ENCODE measurements around the gene CXCR5. TPM values are rescaled to one million over a fixed set of nuclear protein-coding genes. Genes with fewer than 3 reads are reported as not detected.
A peak's percentile ranks its signal among the peaks of the same experiment; 100 is the strongest.

CXCR5 gene
- total RNA-seq, 2 donors from 2014 or later = not detected

DNA sequence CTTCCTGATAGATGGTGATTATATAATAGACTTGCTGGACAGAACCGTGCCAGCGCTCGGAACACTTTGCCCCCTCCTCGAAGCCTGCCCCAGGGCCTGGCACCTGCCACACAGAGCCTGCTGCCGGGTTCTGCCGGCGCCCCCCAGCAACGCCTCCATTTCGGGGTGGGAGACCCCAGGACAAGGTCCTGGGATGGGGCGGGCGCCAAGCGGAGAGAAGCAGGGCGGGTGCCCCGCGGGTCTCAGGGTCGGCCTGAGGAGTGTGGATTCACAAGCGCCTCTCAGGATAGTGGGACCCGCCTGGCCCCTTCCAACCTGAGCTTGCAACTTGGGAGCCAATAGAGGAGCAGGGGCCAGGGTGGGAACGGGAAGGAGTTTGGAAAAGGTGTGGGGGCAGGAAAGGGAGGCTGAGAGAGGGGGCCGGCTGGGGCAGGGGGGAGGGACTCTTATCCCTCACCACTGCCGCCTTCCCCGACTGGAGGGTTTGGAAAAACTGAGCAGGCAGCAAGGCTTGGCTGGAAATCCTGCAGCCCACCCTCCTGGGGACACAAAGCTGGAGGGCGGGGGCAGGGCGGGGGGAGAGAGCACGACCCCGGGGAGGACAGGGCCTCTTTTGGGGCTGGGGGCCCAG lies 45.3 kb downstream of the CXCR5 start:
- no peak for DNase-seq (ENCODE audit: low spot score)
- Histone ChIP-seq H3K27ac (peak overlapping the region; percentile 93 to 99), H3K36me3 (no peaks in the 10 kb centered on the region), H3K27me3 (replicated peaks; ENCODE audit: insufficient read depth) (no peaks in the 10 kb centered on the region), H3K9me3 (no peaks in the 10 kb centered on the region), H3K4me1 (ENCODE audit: control insufficient read depth in 1 of 2, low read depth in 2 of 2) (peaks cover 12 to 47% of the 10 kb centered on the region in 2 donors), H3K4me3 (peak overlapping the region; percentile 96)
- no peak for ATAC-seq (ENCODE audit: insufficient number of reproducible peaks, low FRiP score, low read depth)
- TF ChIP-seq, protein P1, sequence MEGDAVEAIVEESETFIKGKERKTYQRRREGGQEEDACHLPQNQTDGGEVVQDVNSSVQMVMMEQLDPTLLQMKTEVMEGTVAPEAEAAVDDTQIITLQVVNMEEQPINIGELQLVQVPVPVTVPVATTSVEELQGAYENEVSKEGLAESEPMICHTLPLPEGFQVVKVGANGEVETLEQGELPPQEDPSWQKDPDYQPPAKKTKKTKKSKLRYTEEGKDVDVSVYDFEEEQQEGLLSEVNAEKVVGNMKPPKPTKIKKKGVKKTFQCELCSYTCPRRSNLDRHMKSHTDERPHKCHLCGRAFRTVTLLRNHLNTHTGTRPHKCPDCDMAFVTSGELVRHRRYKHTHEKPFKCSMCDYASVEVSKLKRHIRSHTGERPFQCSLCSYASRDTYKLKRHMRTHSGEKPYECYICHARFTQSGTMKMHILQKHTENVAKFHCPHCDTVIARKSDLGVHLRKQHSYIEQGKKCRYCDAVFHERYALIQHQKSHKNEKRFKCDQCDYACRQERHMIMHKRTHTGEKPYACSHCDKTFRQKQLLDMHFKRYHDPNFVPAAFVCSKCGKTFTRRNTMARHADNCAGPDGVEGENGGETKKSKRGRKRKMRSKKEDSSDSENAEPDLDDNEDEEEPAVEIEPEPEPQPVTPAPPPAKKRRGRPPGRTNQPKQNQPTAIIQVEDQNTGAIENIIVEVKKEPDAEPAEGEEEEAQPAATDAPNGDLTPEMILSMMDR (IDR thresholded peaks at IDR 0.05) = no peak

DNA sequence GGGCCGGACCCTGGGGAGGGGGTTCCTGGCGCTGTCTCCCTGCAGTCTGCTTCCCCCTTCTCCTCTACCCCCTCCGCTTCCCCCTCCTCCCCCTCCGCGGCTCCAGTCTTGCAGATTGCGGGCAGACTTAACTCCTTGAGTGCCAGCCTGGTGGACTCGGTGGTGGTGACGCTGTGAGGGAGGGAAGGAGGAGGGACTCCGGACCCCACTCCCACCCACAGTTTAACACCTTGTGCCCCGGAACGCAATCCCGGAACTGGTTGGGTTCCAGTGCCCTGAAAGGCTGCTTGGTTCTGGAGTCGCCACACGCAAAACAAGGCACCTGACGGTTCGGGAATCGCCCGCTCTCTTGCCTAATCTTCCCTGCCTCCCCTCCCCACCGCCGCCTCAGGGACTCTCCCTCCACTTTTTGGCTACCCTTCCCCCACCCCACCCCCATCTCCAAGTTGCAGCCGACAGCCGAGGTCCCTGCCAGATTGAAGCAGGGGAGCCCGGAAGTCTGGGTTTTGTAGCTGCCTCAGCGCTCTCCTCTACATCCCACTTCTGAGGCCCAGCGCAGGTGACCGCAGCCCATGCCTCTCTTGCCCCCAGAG lies 45.9 kb downstream of the CXCR5 start:
- H3K27me3 ChIP-seq (replicated peaks; ENCODE audit: insufficient read depth) = no peaks in the 10 kb centered on the region
- peaks cover 15 to 51% of the 10 kb centered on the region in 2 donors for H3K4me1 ChIP-seq (ENCODE audit: control insufficient read depth in 1 of 2, low read depth in 2 of 2)
- ATAC-seq (ENCODE audit: insufficient number of reproducible peaks, low FRiP score, low read depth) = peak; percentile 54
- H3K27ac ChIP-seq = peak overlapping the region; percentile 93 to 99
- TF ChIP-seq, protein P1 (IDR thresholded peaks at IDR 0.05) = no peak
- no peaks in the 10 kb centered on the region for H3K36me3 ChIP-seq
- H3K9me3 ChIP-seq = no peaks in the 10 kb centered on the region
- peak overlapping the region; percentile 96 for H3K4me3 ChIP-seq
- DNase-seq (ENCODE audit: low spot score) = peak; percentile 75

DNA sequence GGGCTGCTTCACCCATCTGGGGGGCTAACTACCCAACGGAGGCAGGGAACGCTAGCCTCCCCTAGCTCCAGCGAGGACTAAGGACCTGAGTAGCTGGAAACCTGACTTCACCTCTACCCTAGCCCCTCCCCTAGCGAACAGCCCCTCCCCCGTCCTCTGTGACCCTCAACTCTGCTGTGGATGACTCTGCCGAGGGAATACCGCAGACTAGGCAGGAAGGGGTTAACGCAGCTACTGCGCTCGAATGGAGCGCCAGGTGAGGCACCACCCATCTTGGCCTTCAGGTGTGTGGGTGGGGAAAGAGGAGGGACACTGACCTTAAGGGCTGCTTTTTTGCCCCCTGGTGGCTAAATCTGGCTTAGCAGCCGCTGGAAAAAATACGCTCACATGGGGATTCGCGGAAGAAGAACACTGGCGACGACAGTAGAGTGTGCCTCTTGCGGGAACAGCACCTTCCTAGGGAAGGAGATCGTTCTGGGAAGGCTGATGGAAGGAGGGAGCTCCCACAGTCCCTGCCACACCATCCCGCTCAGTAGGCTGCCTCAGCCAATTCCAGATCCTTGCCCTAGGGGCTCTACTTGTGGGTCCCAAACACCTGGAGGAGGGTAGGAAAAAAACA lies 46.5 kb downstream of the CXCR5 start:
- peak overlapping the region; percentile 96 for H3K4me3 ChIP-seq
- no peaks in the 10 kb centered on the region for H3K36me3 ChIP-seq
- TF ChIP-seq, protein P1 (IDR thresholded peaks at IDR 0.05) = peak; percentile 99
- DNase-seq (ENCODE audit: low spot score) (no peak), ATAC-seq (ENCODE audit: insufficient number of reproducible peaks, low FRiP score, low read depth) (no peak)
- no peaks in the 10 kb centered on the region for H3K9me3 ChIP-seq
- peaks cover 15 to 51% of the 10 kb centered on the region in 2 donors for H3K4me1 ChIP-seq (ENCODE audit: control insufficient read depth in 1 of 2, low read depth in 2 of 2)
- peak overlapping the region; percentile 93 to 99 for H3K27ac ChIP-seq
- no peaks in the 10 kb centered on the region for H3K27me3 ChIP-seq (replicated peaks; ENCODE audit: insufficient read depth)

DNA sequence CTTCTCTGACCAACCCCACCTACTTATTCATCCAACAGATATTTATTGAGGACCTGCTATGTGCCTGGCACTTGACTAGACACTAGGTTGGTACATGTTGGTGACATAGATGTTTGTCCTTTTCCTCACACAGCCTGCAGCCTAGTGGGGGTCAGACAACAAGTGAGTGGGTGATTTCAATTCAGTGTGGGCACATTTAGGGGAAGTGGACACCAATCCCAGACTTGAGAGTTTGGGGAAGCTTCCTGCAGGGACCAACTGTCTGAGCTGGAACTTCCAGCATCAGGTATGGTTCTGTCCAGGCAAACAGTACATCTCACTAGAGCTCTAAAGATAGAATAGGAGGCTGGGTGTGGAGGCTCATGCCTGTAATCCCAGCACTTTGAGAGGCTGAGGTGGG lies 47.9 kb downstream of the CXCR5 start:
- no peaks in the 10 kb centered on the region for H3K9me3 ChIP-seq
- ATAC-seq (ENCODE audit: insufficient number of reproducible peaks, low FRiP score, low read depth) (no peak), DNase-seq (ENCODE audit: low spot score) (no peak)
- no peak overlapping the region for H3K27ac ChIP-seq
- peaks cover 15 to 45% of the 10 kb centered on the region in 2 donors for H3K4me1 ChIP-seq (ENCODE audit: control insufficient read depth in 1 of 2, low read depth in 2 of 2)
- H3K36me3 ChIP-seq = no peaks in the 10 kb centered on the region
- TF ChIP-seq, protein P1 (IDR thresholded peaks at IDR 0.05) = no peak
- no peak overlapping the region for H3K4me3 ChIP-seq
- no peaks in the 10 kb centered on the region for H3K27me3 ChIP-seq (replicated peaks; ENCODE audit: insufficient read depth)

DNA sequence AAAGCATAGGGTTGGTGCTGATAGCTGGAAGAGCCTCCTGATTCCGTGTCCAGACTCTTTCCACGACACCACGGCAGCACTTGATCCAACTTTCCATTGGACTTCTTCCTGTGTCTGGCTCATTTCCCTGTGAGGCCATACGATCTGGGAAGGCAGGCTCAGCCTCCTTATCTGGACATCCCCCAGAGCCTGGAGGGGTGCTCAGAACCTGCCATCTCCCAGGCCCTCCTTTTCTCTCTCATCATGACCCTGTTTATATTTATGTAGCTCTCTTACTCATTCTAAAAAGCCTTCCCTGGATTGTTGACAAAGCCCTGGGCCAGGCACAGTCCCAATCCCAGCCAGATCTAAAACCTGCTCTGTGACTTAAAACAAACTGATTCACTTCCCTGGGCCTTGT lies 49.8 kb downstream of the CXCR5 start:
- TF ChIP-seq, protein P1 (IDR thresholded peaks at IDR 0.05) = no peak
- Histone ChIP-seq H3K4me3 (no peak overlapping the region), H3K27ac (peak overlapping the region; percentile 87 to 88), H3K27me3 (replicated peaks; ENCODE audit: insufficient read depth) (no peaks in the 10 kb centered on the region), H3K36me3 (no peaks in the 10 kb centered on the region), H3K9me3 (no peaks in the 10 kb centered on the region), H3K4me1 (ENCODE audit: control insufficient read depth in 1 of 2, low read depth in 2 of 2) (peaks cover 6 to 28% of the 10 kb centered on the region in 2 donors)
- DNase-seq (ENCODE audit: low spot score) (no peak), ATAC-seq (ENCODE audit: insufficient number of reproducible peaks, low FRiP score, low read depth) (no peak)

Data from thoracic aorta (tissue), 2 donors.